Measurements from ENCODE around the gene RNU1-2.
"Not testable (repeated sequence)": the region's sequence is repeated elsewhere in the genome, so short reads cannot be mapped to it uniquely, and the experiment has no call there.

DNA sequence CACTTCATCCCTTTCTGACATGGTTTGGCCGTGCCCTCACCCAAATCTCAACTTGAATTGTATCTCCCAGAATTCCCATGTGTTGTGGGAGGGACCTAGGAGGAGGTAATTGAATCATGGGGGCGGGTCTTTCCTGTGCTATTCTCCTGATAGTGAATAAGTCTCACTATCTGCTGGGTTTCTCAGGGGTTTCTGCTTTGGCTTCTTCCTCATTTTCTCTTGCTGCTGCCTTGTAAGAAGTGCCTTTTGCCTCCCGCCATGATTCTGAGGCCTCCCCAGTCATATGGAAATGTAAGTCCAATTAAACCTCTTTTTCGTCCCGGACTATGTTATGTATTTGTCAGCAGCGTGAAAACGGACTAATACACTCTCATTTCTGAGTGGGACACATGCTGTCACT is 25.8 kb upstream of the RNU1-2 start:
- TF ChIP-seq, protein P1, sequence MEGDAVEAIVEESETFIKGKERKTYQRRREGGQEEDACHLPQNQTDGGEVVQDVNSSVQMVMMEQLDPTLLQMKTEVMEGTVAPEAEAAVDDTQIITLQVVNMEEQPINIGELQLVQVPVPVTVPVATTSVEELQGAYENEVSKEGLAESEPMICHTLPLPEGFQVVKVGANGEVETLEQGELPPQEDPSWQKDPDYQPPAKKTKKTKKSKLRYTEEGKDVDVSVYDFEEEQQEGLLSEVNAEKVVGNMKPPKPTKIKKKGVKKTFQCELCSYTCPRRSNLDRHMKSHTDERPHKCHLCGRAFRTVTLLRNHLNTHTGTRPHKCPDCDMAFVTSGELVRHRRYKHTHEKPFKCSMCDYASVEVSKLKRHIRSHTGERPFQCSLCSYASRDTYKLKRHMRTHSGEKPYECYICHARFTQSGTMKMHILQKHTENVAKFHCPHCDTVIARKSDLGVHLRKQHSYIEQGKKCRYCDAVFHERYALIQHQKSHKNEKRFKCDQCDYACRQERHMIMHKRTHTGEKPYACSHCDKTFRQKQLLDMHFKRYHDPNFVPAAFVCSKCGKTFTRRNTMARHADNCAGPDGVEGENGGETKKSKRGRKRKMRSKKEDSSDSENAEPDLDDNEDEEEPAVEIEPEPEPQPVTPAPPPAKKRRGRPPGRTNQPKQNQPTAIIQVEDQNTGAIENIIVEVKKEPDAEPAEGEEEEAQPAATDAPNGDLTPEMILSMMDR (IDR thresholded peaks at IDR 0.05) = not testable (repeated sequence)
- not testable (repeated sequence) for TF ChIP-seq POLR2A (IDR thresholded peaks at IDR 0.05)
